Endothelial cell (in vitro differentiated cells): ENCODE measurements around the gene PDCD6IP. TPM values are rescaled to one million over a fixed set of nuclear protein-coding genes. Genes with fewer than 3 reads are reported as not detected.

ENCODE experiments used
- DNase-seq: peaks from one replicate; pipeline ENCODE4 v3.0.0; 2021; ENCODE audit warnings: low spot score
- H3K27ac Mint-ChIP-seq: one replicate; pipeline ENCODE4 v1.8.0; 2021; ENCODE audit warnings: mixed read lengths, inconsistent platforms; ENCODE audit not compliant: unreplicated experiment
- H3K27me3 Mint-ChIP-seq: one replicate; pipeline ENCODE4 v1.8.0; 2021; ENCODE audit warnings: mild to moderate bottlenecking, moderate library complexity, mixed read lengths, inconsistent platforms; ENCODE audit not compliant: unreplicated experiment
- H3K36me3 Mint-ChIP-seq: one replicate; pipeline ENCODE4 v1.8.0; 2021; ENCODE audit warnings: mild to moderate bottlenecking, low read depth, mixed read lengths, inconsistent platforms; ENCODE audit not compliant: unreplicated experiment
- H3K4me1 Mint-ChIP-seq: one replicate; pipeline ENCODE4 v1.8.0; 2021; ENCODE audit warnings: mild to moderate bottlenecking, mixed read lengths, inconsistent platforms; ENCODE audit not compliant: unreplicated experiment
- H3K4me3 Mint-ChIP-seq: one replicate; pipeline ENCODE4 v1.8.0; 2021; ENCODE audit warnings: mild to moderate bottlenecking, mixed read lengths, inconsistent platforms; ENCODE audit not compliant: unreplicated experiment
- H3K9me3 Mint-ChIP-seq: one replicate; pipeline ENCODE4 v1.8.0; 2021; ENCODE audit warnings: mixed read lengths, inconsistent platforms; ENCODE audit not compliant: unreplicated experiment
- CTCF ChIP-seq: fragments of 200-600 bp; sonication (generic); IDR thresholded peaks from one replicate; pipeline ENCODE4 v1.5.0; 2021; ENCODE audit warnings: antibody characterized with exemption; ENCODE audit not compliant: unreplicated experiment
- total RNA-seq: library from RNA; stranded (reverse); fragmentation: NEBNext Ultra II Directional; extraction: Animal tissue kit (Norgen Biotek cat#: 25700); gene quantifications from one replicate; pipeline ENCODE4 v1.2.1, GENCODE V29; 2021; ENCODE audit not compliant: unreplicated experiment

PDCD6IP gene
- total RNA-seq, 1 donor from 2014 or later: 218 TPM

GRCh38 chr3:33823821-33824220 lies 25.4 kb downstream of the PDCD6IP start:
- TF ChIP-seq CTCF: no peak
- Mint-ChIP-seq H3K27ac (no peak overlapping the region), H3K4me3 (no peak overlapping the region), H3K4me1 (no peaks in the 10 kb centered on the region), H3K36me3 (peaks cover 17% of the 10 kb centered on the region), H3K27me3 (no peaks in the 10 kb centered on the region), H3K9me3 (no peaks in the 10 kb centered on the region)
- DNase-seq: no peak

GRCh38 chr3:33825111-33825510 lies 26.7 kb downstream of the PDCD6IP start:
- H3K36me3 Mint-ChIP-seq: peaks cover 21% of the 10 kb centered on the region

DNA sequence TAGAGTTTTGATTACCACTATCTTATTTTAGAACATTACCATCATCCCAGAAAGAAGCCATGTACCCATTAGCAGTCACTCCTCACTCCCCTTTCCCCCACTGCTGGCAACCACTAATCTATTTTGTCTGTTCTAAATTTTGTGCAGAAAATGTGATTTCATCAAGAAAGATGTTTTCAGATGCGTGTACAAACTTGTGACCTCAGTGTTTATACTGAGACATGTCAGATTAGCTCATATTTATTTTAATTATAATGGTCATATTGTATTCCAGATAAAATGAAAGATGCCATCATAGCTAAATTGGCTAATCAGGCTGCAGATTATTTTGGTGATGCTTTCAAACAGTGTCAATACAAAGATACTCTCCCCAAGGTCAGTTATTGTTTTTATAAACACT lies 27.8 kb downstream of the PDCD6IP start:
- no peak for TF ChIP-seq CTCF
- H3K27ac Mint-ChIP-seq: no peak overlapping the region
- DNase-seq: no peak
- no peaks in the 10 kb centered on the region for H3K9me3 Mint-ChIP-seq
- peaks cover 21% of the 10 kb centered on the region for H3K36me3 Mint-ChIP-seq
- no peak overlapping the region for H3K4me3 Mint-ChIP-seq
- H3K27me3 Mint-ChIP-seq: no peaks in the 10 kb centered on the region
- no peaks in the 10 kb centered on the region for H3K4me1 Mint-ChIP-seq

More at GRCh38 chr3:33825111-33825510, 26.7 kb downstream of the PDCD6IP start:
- no peak for DNase-seq
- H3K27ac Mint-ChIP-seq: no peak overlapping the region
- H3K9me3 Mint-ChIP-seq: no peaks in the 10 kb centered on the region
- H3K27me3 Mint-ChIP-seq: no peaks in the 10 kb centered on the region
- no peak for TF ChIP-seq CTCF
- no peak overlapping the region for H3K4me3 Mint-ChIP-seq
- no peaks in the 10 kb centered on the region for H3K4me1 Mint-ChIP-seq

GRCh38 chr3:33826688-33827087 lies 28.3 kb downstream of the PDCD6IP start:
- H3K36me3 Mint-ChIP-seq: peaks cover 21% of the 10 kb centered on the region
- H3K27me3 Mint-ChIP-seq: no peaks in the 10 kb centered on the region
- no peaks in the 10 kb centered on the region for H3K9me3 Mint-ChIP-seq
- H3K4me3 Mint-ChIP-seq: no peak overlapping the region
- H3K4me1 Mint-ChIP-seq: no peaks in the 10 kb centered on the region
- no peak for DNase-seq
- H3K27ac Mint-ChIP-seq: no peak overlapping the region
- no peak for TF ChIP-seq CTCF

GRCh38 chr3:33829720-33830119 lies 31.3 kb downstream of the PDCD6IP start:
- DNase-seq: no peak
- TF ChIP-seq CTCF: no peak
- peaks cover 18% of the 10 kb centered on the region for H3K36me3 Mint-ChIP-seq
- no peak overlapping the region for H3K4me3 Mint-ChIP-seq
- H3K9me3 Mint-ChIP-seq: no peaks in the 10 kb centered on the region
- no peak overlapping the region for H3K27ac Mint-ChIP-seq
- H3K27me3 Mint-ChIP-seq: no peaks in the 10 kb centered on the region
- H3K4me1 Mint-ChIP-seq: peaks cover 9% of the 10 kb centered on the region
